ENCODE data around the gene PRKCH.

DNA sequence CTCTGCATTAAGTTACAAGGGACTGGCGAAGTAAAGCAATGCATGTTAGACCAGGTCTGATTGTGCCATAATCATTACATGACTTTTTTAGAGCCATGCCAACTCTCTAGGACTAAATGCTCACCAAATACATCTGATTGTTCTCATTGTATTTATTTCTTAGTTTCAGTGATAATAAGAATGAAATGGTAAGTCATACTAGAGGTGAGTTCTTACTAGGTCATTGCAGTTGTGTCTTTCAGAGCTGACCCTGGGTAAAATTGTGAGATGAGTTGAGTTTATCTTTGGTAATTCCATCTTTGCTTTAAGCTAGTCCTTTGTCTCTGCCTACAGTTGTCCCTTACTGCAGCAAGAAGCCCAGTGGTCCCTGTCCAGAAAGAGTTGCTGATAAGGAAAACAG is 73.2 kb downstream of the PRKCH start:
- TF ChIP-seq, protein P1, sequence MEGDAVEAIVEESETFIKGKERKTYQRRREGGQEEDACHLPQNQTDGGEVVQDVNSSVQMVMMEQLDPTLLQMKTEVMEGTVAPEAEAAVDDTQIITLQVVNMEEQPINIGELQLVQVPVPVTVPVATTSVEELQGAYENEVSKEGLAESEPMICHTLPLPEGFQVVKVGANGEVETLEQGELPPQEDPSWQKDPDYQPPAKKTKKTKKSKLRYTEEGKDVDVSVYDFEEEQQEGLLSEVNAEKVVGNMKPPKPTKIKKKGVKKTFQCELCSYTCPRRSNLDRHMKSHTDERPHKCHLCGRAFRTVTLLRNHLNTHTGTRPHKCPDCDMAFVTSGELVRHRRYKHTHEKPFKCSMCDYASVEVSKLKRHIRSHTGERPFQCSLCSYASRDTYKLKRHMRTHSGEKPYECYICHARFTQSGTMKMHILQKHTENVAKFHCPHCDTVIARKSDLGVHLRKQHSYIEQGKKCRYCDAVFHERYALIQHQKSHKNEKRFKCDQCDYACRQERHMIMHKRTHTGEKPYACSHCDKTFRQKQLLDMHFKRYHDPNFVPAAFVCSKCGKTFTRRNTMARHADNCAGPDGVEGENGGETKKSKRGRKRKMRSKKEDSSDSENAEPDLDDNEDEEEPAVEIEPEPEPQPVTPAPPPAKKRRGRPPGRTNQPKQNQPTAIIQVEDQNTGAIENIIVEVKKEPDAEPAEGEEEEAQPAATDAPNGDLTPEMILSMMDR (IDR thresholded peaks at IDR 0.05) = no peak
- no peak for TF ChIP-seq POLR2AphosphoS5 (IDR thresholded peaks at IDR 0.05)
- no peak for TF ChIP-seq EP300 (IDR thresholded peaks at IDR 0.05)
- no peak for TF ChIP-seq POLR2A (IDR thresholded peaks at IDR 0.05)
